CD1c-positive myeloid dendritic cell (primary cell): ENCODE measurements around the gene DEPDC1B.
"Not testable (repeated sequence)": the region's sequence is repeated elsewhere in the genome, so short reads cannot be mapped to it uniquely, and the experiment has no call there.

Experiments
- DNase-seq: peaks from one replicate; pipeline ENCODE4 v3.0.0-alpha.2; 2016; ENCODE audit errors: extremely low spot score

The DEPDC1B gene

DNA sequence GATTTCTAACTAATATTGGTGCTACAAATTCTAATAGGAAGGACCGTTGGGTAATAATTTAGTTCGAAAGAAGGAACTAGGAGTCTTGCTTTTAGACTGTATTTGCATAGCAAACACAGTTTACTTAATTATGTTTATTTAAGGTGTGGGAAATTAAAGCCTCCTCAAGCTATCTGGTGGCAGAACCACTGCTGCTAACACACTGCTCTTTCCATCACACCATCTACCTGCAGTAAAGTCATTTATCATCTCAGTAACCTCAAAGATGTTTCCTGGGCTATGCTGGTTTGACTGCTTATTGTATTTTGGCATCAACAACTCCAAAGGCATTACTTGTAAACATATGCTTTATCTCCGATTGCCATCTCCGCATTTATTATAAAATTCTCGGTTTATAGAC lies 114.3 kb downstream of the DEPDC1B start:
- no peak for DNase-seq

DNA sequence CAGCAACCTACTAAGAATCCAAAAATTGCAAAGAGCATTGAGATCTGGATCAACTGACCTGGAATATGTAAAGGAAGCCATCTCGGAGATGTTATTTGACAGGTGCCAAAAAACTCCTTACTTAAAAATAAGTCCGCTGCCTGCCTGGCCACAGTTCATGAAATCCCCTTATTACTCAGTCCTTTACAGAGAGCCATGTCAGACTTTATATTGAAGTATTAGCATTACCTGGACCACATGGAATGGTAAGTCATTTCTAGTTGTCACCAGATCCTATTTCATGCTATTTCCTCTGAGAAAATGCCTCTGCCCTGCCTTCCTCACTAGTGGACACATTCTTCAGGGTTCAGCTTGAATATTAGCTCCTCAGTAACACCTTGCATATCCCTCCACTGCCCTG lies 115.7 kb downstream of the DEPDC1B start:
- no peak for DNase-seq

DNA sequence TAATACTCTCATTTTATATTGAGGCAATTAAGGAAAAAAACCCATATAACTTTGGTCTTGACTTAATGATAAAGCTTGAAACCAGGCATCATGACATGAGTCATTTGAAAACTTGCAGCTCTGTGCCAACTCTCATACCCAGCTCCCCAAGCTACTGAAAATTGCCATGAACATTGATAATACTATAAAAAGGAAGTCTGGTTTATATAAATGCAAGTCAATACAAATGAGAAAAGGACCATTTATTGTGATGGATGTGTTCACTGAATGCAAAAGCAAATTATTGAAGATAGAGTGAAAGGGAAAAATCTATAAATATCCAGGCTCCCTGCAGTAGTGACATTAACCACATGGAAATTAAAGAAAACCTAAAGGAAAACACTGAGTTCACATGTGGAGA lies 116.3 kb downstream of the DEPDC1B start:
- DNase-seq, result no peak

DNA sequence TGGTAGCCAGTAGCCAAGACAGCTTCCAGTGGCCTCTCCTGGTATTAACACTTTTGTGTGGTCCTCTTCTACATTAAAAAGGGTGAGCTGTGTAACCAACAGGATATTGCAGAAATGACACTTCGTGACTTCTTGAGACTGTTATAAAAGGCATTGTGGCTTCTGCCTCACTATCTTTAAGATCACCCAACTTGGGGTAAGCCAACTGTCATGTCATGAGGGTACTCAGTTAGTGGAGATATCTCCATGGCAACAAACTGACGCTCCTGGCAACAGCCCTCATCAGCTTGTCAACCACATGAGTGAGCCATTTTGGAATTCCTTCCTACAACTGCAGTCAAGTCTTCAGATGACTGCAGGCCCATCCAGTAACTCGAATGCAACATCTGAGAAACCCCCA lies 121.7 kb downstream of the DEPDC1B start:
- no peak for DNase-seq

DNA sequence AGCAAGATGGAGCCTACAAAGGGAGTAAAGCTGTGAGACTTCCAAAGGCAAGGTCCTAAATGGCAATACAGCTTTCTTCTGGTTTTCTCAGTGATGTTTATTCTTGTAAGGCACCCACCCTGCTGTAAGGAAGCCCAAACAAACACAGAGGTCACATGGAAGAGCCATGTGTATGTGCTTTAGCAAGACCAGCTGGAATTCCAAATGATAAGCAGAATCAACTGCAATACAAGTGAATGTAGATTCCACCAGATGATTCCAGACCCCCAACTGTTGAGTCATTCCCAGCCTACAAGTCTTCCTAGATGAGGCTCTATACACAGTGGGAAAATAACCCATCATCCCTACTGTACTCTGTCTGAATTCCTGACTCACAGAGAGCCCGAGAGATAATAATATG lies 122.8 kb downstream of the DEPDC1B start:
- DNase-seq, result no peak

DNA sequence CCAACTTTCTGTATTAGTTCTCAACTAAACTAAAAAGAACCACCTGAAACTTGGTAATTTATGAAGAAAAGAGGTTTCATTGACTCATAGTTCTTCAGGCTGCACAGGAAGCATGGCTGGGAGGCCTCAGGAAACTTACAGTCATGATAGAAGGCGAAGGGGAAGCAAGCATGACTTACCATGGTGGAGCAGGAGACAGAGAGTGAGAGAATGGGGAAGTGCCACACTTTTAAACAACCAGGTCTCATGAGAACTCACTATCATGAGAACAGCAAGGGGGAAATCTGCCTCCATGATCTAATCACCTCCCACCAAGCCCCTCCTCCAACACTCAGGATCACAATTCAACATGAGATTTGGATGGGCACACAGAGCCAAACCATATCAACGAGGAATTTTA lies 123.5 kb downstream of the DEPDC1B start:
- no peak for DNase-seq

DNA sequence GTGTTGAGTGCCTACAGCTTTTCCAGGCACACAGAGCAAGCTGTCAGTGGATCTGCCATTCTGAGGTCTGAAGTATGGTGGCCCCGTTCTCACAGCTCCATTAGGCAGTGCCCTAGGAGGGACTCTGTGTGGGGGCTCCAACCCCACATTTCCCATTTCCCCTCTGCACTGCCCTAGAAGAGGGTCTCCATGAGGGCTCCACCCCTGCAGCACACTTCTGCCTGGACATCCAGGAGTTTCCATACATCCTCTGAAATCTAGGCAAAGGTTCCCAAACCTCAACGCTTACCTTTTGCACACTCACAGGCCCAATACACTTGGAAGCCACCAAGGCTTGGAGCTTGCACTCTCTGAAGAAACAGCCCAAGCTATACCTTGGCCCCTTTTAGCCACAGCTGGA lies 131.3 kb downstream of the DEPDC1B start:
- no peak for DNase-seq

DNA sequence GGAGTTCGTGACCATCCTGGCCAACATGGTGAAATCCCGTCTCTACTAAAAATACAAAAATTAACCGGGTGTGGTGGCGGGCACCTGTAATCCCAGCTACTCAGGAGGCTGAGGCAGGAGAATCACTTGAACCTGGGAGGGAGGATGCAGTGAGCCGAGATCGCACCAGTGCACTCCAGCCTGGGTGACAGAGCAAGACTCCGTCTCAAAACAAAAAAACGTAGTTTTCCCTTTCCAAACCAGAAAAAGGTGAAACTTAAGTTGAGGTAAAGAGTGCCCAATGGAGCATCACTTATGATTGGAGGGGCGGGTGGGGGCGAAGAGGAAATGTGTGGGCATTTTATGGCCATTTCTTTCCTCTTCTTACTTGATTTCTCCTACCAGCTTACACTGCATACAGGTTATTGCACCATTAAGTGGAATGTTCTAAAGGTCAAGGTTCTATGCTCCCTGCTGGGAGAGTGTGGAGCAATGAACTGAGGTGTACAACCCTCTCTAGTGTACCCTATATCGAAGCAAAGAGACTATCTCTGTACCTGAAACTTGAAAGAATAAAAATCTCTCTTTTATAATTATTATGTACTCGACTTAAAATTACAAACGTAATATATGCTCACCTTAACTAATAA lies 136.2 kb downstream of the DEPDC1B start:
- no peak for DNase-seq

DNA sequence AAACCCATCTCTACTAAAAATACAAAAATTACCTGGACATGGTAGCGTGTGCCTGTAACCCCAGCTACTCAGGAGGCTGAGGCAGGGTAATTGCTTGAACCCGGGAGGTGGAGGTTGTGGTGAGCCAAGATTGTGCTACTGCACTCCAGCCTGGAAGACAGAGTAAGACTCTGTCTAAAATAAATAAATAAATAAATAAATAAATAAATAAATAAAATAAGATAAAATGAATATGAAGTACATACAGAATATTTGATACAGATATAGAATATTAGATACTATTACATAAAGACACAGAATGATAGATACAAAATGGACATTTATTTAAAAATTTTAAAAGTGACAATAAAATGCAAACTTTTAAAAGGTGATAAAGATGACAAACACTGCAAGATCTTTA lies 146.7 kb downstream of the DEPDC1B start:
- not testable (repeated sequence) for DNase-seq

DNA sequence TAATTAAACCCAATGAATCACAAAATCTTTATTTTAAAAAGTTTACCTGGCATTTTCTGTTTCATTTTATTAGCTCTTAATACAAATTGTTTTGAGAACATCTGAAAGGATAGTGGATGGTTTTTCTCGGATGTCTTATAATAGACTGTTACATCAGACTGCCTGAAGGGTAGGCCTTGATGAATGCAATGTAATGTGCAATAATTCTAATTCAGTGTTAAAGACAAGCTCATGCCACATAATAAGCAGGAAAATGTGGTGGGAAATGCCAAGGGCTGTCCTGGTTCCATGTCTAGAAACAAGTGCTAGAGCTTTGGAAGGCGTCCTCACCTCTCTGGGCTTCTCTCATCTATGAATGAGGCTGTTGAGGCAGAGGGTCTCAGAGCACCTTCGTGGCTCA lies 148.1 kb downstream of the DEPDC1B start:
- no peak for DNase-seq

DNA sequence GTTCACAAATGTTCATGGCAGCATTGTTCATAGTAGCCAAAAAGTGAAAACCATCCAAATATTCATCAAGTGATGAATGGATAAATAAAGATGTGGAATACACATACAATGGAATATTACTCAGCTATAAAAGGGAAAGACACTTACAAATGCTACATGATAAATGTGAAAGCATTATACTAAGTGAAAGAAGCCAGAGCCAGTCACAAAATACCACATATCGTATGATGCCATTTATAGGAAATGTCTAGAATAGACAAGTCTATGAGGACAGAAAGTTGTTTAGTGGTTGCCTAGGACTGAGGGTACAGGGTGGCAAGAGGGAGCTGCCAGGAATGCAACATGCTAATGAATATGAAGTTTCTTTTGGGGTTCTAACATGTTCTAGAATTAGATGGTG lies 148.7 kb downstream of the DEPDC1B start:
- DNase-seq, result no peak

DNA sequence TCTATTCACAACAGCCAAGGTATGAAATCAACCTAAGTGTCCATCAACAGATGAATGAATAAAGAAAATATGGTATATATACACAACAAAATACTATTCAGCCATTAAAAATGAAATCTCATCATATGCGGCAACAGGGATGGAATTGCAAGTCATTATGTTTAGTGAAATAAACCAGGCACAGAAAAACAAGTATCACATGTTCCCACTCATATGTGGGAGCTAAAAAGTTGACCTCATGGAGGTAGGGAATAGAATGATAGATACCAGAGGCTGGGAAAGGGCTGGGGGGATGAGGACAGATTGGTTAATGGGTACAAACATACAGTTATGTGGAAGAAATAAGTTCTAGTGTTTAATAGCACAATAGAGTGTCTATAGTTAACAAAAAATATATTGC lies 149.7 kb downstream of the DEPDC1B start:
- no peak for DNase-seq

DNA sequence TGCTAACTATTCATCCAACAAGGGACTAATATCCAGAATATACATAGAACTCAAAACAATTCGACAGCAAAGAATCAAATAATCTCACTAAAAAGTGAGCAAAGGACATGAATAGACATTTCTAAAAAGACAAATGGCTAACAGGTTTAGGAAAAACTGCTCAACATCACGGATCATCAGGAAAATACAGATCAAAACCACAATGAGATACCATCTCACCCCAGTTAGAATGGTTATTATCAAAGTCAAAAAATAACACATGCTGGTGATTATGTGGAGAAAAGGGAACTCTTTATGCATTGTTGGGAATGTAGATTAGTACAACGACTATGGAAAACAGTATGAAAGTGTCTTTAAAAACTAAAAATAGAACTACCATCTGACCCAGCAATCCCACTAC lies 150.1 kb downstream of the DEPDC1B start:
- no peak for DNase-seq
